NCI-H2227 (cell line): ENCODE data around the gene PRR12.
A peak's percentile ranks its signal among the peaks of the same experiment; 100 is the strongest.

ENCODE experiments used
- DNase-seq: peaks from one replicate; lab custom pipeline; 2025; ENCODE audit not compliant: unreplicated experiment; lab: John Stamatoyannopoulos, UW

PRR12 gene

DNA sequence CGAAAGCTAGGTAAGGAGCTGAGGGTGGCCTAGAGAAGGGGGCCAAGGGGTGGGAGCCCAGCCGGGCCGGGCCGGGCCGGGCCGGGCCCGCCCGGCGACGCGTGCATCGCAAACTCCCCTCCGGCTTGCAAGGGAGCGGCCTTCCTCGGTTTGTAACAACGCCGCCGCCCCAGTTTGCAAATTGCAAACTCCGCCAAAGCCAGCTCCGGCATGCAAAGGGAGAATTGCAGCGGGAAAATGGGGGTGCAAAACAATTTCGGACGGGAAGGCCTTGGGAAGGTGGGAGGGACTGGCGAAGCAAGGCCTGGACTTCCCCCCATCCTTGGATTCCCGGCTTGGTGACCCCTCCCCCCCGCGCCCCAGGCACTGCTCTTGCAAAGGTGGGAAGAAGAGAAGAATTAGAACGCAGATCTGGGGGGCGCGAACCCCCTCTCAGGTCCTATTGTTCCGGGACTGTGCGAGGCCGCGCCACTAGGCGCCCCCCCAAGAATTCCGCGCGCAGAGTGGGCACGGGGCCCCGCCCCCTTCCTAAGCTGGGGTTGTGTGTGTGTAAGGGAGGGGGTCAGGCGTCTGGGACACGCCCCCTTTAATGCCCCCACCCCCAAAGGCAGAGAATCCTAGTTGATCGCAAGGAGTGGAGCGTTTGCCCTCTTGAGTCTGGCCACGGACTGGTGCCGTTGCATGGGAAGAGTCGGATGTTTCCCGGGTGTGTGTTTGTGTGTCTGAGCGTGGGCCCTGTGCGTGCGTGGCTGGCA, 926 bp downstream of the PRR12 start:
- peak; percentile 67 for DNase-seq

GRCh38 chr19:49592486-49593232, 1.7 kb downstream of the PRR12 start:
- no peak for DNase-seq

GRCh38 chr19:49593233-49594113, 2.5 kb downstream of the PRR12 start:
- DNase-seq = peak; percentile 91

GRCh38 chr19:49594157-49594992, 3.4 kb downstream of the PRR12 start:
- no peak for DNase-seq

- no peak for DNase-seq
These were observed 4.2 kb downstream of the PRR12 start for GRCh38 chr19:49594993-49595818.

- DNase-seq = no peak
These were observed 4.9 kb downstream of the PRR12 start for GRCh38 chr19:49595819-49596404.

DNA sequence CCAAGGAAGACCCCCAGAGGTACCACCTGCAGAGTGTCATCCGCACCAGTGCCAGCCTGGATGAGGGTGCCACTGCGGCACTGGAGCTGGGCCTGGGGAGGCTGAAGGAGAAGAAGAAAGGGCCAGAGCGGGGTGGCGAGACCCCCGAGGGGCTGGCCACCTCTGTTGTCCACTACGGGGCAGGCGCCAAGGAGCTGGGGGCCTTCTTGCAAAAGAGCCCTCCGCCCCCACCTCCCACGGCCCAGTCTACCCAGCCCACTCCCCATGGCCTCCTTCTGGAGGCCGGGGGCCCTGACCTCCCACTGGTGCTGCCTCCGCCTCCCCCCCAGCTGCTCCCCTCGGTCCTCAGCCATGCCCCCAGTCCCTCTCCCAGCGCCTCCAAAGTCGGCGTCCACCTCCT, 5.4 kb downstream of the PRR12 start:
- no peak for DNase-seq

- DNase-seq = no peak
These were observed 6.1 kb downstream of the PRR12 start for GRCh38 chr19:49596954-49597702.

DNA sequence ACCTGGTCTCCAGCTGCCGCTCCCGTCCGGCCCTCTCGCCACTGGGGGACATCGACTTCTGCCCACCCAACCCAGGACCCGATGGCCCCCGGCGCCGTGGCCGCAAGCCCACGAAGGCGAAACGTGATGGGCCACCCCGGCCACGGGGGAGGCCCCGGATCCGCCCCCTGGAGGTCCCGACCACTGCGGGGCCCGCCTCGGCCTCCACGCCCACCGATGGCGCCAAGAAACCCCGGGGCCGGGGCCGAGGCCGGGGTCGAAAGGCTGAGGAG, 6.7 kb downstream of the PRR12 start:
- DNase-seq = no peak

GRCh38 chr19:49599378-49600295, 8.7 kb downstream of the PRR12 start:
- no peak for DNase-seq

DNA sequence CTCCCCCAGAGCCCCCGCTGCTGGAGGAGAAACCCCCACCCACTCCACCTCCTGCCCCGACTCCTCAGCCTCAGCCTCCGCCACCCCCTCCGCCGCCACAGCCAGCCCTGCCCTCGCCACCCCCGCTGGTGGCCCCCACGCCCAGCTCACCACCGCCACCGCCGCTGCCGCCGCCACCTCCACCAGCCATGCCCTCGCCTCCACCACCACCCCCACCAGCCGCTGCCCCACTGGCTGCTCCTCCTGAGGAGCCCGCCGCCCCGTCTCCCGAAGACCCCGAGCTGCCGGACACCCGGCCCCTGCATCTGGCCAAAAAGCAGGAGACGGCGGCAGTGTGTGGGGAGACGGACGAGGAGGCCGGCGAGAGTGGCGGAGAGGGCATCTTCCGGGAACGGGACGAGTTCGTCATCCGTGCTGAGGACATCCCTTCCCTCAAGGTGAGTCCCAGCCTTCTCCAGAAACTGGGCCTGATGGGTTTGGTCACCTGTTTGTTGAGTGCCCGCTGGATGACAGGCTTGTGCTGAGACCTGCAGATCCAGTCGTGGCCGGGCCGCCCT, 10.6 kb downstream of the PRR12 start:
- DNase-seq = no peak

GRCh38 chr19:49602806-49603205, 11.8 kb downstream of the PRR12 start:
- DNase-seq = no peak

- no peak for DNase-seq
These were observed 14.6 kb downstream of the PRR12 start for GRCh38 chr19:49605605-49606004.

GRCh38 chr19:49609499-49610092, 18.6 kb downstream of the PRR12 start:
- DNase-seq = no peak

GRCh38 chr19:49613374-49613773, 22.4 kb downstream of the PRR12 start:
- DNase-seq = no peak

DNA sequence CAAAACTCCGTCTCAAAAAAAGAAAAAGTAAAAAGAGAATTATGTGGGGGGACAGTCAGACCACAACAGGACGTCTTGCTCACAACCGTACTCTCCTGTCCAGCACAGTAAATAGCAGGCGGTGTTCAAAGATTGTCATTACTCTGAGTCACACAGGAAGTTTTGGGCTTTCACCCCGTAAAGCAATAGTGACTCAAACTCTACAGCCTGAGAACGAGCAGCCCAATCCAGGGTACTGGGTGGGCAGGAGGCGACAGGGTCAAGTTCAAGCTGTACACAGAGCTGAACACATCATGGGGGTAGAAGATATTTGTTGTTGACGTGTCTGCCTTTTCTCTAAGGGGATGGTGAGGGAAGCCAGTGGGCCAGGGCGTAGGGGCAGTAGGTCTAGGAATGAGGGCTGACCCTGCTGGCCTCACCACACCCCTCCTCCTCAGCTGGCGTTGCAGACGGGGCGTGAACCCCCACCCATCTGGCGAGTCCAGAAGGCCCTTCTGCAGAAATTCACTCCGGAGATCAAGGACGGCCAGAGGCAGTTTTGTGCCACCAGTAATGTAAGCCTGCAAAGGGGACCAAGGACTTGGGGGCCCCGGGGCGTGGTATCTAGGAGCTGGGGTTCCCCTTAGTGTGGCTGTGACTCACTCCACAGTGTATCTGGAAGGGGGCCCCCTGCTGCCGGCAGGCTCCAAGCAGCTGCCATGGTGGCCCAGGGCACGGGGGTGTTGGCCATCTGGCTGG, 23.3 kb downstream of the PRR12 start:
- DNase-seq = no peak

DNA sequence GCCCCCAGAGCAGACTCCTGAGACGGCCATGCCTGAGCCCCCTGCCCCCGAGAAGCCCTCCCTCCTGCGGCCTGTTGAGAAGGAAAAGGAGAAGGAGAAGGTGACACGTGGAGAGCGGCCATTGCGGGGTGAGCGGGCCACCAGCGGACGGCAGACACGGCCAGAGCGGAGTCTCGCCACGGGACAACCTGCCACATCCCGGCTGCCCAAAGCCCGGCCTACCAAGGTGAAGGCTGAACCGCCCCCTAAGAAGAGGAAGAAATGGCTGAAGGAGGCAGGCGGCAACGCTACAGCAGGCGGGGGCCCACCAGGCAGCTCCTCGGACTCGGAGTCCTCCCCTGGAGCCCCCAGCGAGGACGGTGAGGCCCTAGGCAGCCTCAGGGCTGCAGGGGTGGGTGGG, 24.9 kb downstream of the PRR12 start:
- no peak for DNase-seq
